Keratinocyte (primary cell): ENCODE measurements around the gene TP63. TPM values are rescaled to one million over a fixed set of nuclear protein-coding genes. Genes with fewer than 3 reads are reported as not detected.

ENCODE experiments used
- DNase-seq: peaks from one replicate; pipeline ENCODE4 v3.0.0-alpha.2; 2011; ENCODE audit warnings: low read depth, missing footprints, low spot score
- FAIRE-seq: peaks from 2 replicates; lab custom pipeline; 2011; peaks lifted over from hg19 to GRCh38; lab: Jason Lieb, UNC
- H2AFZ ChIP-seq: 2 replicates; pipeline ENCODE4 v1.6.0; 2012; ENCODE audit warnings: low read length, control low read depth, inconsistent platforms; ENCODE audit not compliant: control insufficient read depth
- H3K27ac ChIP-seq: 2 replicates; pipeline ENCODE4 v1.5.1; 2011; ENCODE audit warnings: low read length; ENCODE audit not compliant: control insufficient read depth, insufficient read depth
- H3K27me3 ChIP-seq: 3 replicates; pipeline ENCODE4 v1.6.0; 2011; ENCODE audit warnings: low read length; ENCODE audit not compliant: control insufficient read depth, insufficient read depth; ENCODE audit errors: extremely low read depth
- H3K36me3 ChIP-seq, 2 experiments: 2 replicates in 1 of 2; 3 replicates in 1 of 2; pipeline ENCODE4 v1.5.1; 2011; ENCODE audit warnings: low read length in 2 of 2, mild to moderate bottlenecking in 1 of 2; ENCODE audit not compliant: control insufficient read depth in 2 of 2, insufficient read depth in 2 of 2; ENCODE audit errors: extremely low read depth in 1 of 2
- H3K4me1 ChIP-seq: 3 replicates; pipeline ENCODE4 v1.5.1; 2011; ENCODE audit warnings: low read length; ENCODE audit not compliant: control insufficient read depth, insufficient read depth; ENCODE audit errors: extremely low read depth
- H3K4me2 ChIP-seq: 3 replicates; pipeline ENCODE4 v1.6.0; 2011; ENCODE audit warnings: low read depth, low read length; ENCODE audit not compliant: control insufficient read depth, insufficient read depth; ENCODE audit errors: extremely low read depth
- H3K4me3 ChIP-seq, 3 experiments: fragments of 200-600 bp in 1 of 3; sonication (generic) in 1 of 3; 2 replicates in 2 of 3; 3 replicates in 1 of 3; pipeline ENCODE4 v1.5.1; 2011 to 2016; ENCODE audit warnings: low read length in 3 of 3, mild to moderate bottlenecking in 3 of 3, control low read depth in 2 of 3, inconsistent platforms in 1 of 3, low read depth in 1 of 3, mixed read lengths in 1 of 3, mixed run types in 1 of 3, moderate library complexity in 1 of 3; ENCODE audit not compliant: control insufficient read depth in 2 of 3, insufficient read depth in 2 of 3; ENCODE audit errors: extremely low read depth in 1 of 3
- H3K79me2 ChIP-seq: 2 replicates; pipeline ENCODE4 v1.6.0; 2012; ENCODE audit warnings: low read length; ENCODE audit not compliant: control insufficient read depth, insufficient read depth
- H3K9ac ChIP-seq: 3 replicates; pipeline ENCODE4 v1.6.0; 2011; ENCODE audit warnings: low read length; ENCODE audit not compliant: control insufficient read depth, insufficient read depth; ENCODE audit errors: extremely low read depth
- H3K9me1 ChIP-seq: 3 replicates; pipeline ENCODE4 v1.6.0; 2011; ENCODE audit warnings: low read length; ENCODE audit not compliant: control insufficient read depth, insufficient read depth; ENCODE audit errors: extremely low read depth
- H3K9me3 ChIP-seq: 2 replicates; pipeline ENCODE4 v1.5.1; 2012; ENCODE audit warnings: low read depth, low read length; ENCODE audit not compliant: control insufficient read depth
- H4K20me1 ChIP-seq: 3 replicates; pipeline ENCODE4 v1.6.0; 2011; ENCODE audit warnings: low read length; ENCODE audit not compliant: control insufficient read depth, insufficient read depth; ENCODE audit errors: extremely low read depth
- CTCF ChIP-seq, 3 experiments: IDR thresholded peaks in 1 of 3; conservative IDR thresholded peaks in 1 of 3; optimal IDR thresholded peaks in 1 of 3; 2 replicates in 2 of 3; 3 replicates in 1 of 3; pipeline versions ENCODE3 to v1.5.1; 2011; ENCODE audit warnings: low read length in 3 of 3, mild to moderate bottlenecking in 3 of 3, moderate library complexity in 2 of 3, control low read depth in 1 of 3, inconsistent platforms in 1 of 3; ENCODE audit not compliant: insufficient read depth in 2 of 3; ENCODE audit errors: extremely low read depth in 1 of 3
- EZH2 ChIP-seq: IDR thresholded peaks from one replicate; pipeline ENCODE4 v1.6.1; 2012; ENCODE audit warnings: inconsistent platforms, mild to moderate bottlenecking, low read length, moderate library complexity
- dilution Hi-C: fragments of 300-500 bp; cut with MboI; formaldehyde crosslinking; loops from one replicate; pipeline ENCODE4 v1.7.0; 2020; ENCODE audit warnings: low sequenced_read_pairs; ENCODE audit not compliant: extremely low pct_ligation_motif_present
- polyA plus RNA-seq, 5 experiments: library from polyadenylated mRNA; depleted of rRNA in 3 of 5; stranded (reverse) in 3 of 5; stranded (forward) in 1 of 5; unstranded in 1 of 5; fragments of >200 nt; gene quantifications; 1 replicate in 1 of 5; 2 replicates in 3 of 5; 3 replicates in 1 of 5; pipeline versions ENCODE4 v1.2.1 to v1.2.3, GENCODE V29; 2011 to 2012; ENCODE audit warnings: missing spikeins in 2 of 5, low read depth in 1 of 5, low replicate concordance in 1 of 5

TP63 gene
- polyA plus RNA-seq, 1 donor (not counting 4 experiments of a cell fraction or from before 2014, with no cell fraction given): 214 TPM

DNA sequence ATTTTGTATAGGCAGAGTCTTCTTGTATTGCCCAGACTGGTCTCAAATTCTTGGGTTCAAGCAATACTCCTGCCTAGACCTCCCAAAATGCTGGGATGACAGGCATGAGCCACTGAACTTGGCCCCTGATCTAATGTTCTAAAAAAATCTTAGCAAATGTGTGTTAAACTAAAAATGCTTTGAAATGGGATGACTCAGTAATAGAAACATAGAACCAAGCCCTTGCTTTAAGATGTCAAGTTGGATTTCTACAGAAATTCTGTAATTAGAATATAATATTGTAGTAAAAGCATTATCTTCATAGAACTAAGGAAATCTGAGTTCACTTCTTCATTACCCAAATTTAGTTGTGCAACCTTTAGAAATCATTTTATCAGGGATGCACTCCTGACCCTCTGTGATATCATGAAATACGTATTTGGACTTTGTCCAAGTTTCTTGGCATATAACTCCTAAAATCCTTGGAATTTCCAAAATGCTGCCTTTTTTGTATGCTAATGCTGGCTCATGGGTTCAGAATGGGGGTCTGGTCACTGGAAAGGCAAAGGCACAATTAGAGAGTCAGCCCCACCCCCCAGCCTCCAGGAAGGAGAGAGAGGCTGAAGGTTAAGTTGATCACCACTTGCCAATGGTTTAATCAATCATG, 217.3 kb downstream of the TP63 start:
- TF ChIP-seq CTCF (optimal IDR thresholded peaks at IDR 0.05 in 1 of 3, IDR thresholded peaks at IDR 0.05 in 1 of 3, conservative IDR thresholded peaks at IDR 0.05 in 1 of 3; ENCODE audit: extremely low read depth in 1 of 3, insufficient read depth in 2 of 3, low read length in 3 of 3): no peak
- no peak for TF ChIP-seq EZH2
- FAIRE-seq: peak; percentile 13
- Histone ChIP-seq H3K27ac (peak overlapping the region; percentile 20), H3K4me2 (no peak overlapping the region), H3K9me3 (no peaks in the 10 kb centered on the region), H2AFZ (no peak overlapping the region), H3K4me1 (peaks cover 25% of the 10 kb centered on the region), H4K20me1 (no peaks in the 10 kb centered on the region), H3K79me2 (peaks cover 93% of the 10 kb centered on the region), H3K9me1 (peaks cover 3% of the 10 kb centered on the region), H3K27me3 (no peaks in the 10 kb centered on the region), H3K9ac (no peak overlapping the region), H3K4me3 (no peak overlapping the region), H3K36me3 (peaks cover 25 to 52% of the 10 kb centered on the region in 2 experiments)
- dilution Hi-C loops: no loop called here
- no peak for DNase-seq

DNA sequence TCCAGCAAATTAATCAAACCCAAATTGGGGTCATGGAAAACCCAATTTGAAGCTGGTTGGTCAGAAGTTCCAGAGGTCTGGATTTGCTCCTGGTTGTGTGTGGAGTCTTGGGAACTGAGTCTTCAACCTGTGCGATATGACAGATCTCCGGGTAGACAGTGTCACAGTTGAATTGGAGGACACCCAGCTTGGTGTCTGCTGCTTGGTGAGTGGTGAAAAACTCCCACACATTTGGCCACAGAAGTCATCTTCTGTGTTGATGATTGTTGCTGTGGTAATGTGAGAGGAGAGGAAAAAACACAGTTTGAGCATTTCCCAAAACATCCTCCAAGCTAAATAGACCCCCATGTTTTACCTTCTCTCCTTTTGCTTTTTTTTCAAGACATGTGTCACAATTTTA, 218.1 kb downstream of the TP63 start:
- H3K79me2 ChIP-seq: peaks cover 92% of the 10 kb centered on the region
- H4K20me1 ChIP-seq: no peaks in the 10 kb centered on the region
- no peak overlapping the region for H3K9ac ChIP-seq
- FAIRE-seq (no peak), DNase-seq (no peak)
- H3K4me2 ChIP-seq: no peak overlapping the region
- dilution Hi-C loops: no loop called here
- H3K9me1 ChIP-seq: peaks cover 3% of the 10 kb centered on the region
- no peak overlapping the region for H2AFZ ChIP-seq
- peaks cover 25 to 52% of the 10 kb centered on the region in 2 experiments for H3K36me3 ChIP-seq
- no peak overlapping the region for H3K4me3 ChIP-seq
- TF ChIP-seq EZH2 (no peak), CTCF (optimal IDR thresholded peaks at IDR 0.05 in 1 of 3, IDR thresholded peaks at IDR 0.05 in 1 of 3, conservative IDR thresholded peaks at IDR 0.05 in 1 of 3; ENCODE audit: extremely low read depth in 1 of 3, insufficient read depth in 2 of 3, low read length in 3 of 3) (no peak)
- H3K9me3 ChIP-seq: no peaks in the 10 kb centered on the region
- H3K27me3 ChIP-seq: no peaks in the 10 kb centered on the region
- no peak overlapping the region for H3K27ac ChIP-seq
- peaks cover 19% of the 10 kb centered on the region for H3K4me1 ChIP-seq
